Kidney (tissue), 14 donors: ENCODE data around the gene GSG1. TPM values are rescaled to one million over a fixed set of nuclear protein-coding genes. Genes with fewer than 3 reads are reported as not detected.

Source experiments
- DNase-seq, 5 donors: peaks; one replicate each; pipeline ENCODE4 v3.0.0-alpha.2; 2013 to 2020
- FAIRE-seq: peaks from 2 replicates; lab custom pipeline; 2012; peaks lifted over from hg19 to GRCh38; lab: Jason Lieb, UNC
- H3K27ac ChIP-seq, 2 donors: one replicate each; pipeline ENCODE4 v1.7.0; 2013; ENCODE audit warnings: low read depth in 2 of 2, low read length in 2 of 2, inconsistent platforms in 1 of 2
- H3K27me3 ChIP-seq: one replicate; pipeline ENCODE4 v1.7.1; 2013; ENCODE audit warnings: low read length, inconsistent platforms; ENCODE audit not compliant: control insufficient read depth, insufficient read depth
- H3K36me3 ChIP-seq, 3 donors: one replicate each; pipeline versions ENCODE4 v1.7.0 to v1.7.1; 2013; ENCODE audit warnings: low read length in 3 of 3, control low read depth in 1 of 3, inconsistent platforms in 1 of 3; ENCODE audit not compliant: insufficient read depth in 3 of 3, control insufficient read depth in 2 of 3
- H3K4me1 ChIP-seq, 3 donors: one replicate each; pipeline versions ENCODE4 v1.7.0 to v1.7.1; 2013; ENCODE audit warnings: low read length in 3 of 3, inconsistent platforms in 1 of 3, low read depth in 1 of 3; ENCODE audit not compliant: control insufficient read depth in 2 of 3, insufficient read depth in 2 of 3
- H3K4me3 ChIP-seq, 3 donors: one replicate each; pipeline versions ENCODE4 v1.7.0 to v1.8.1; 2013; ENCODE audit warnings: low read length in 3 of 3, control low read depth in 1 of 3, inconsistent platforms in 1 of 3
- H3K9ac ChIP-seq, 3 donors: one replicate each; pipeline versions ENCODE4 v1.7.0 to v1.7.1; 2013; ENCODE audit warnings: low read length in 3 of 3, control low read depth in 1 of 3, inconsistent platforms in 1 of 3
- H3K9me3 ChIP-seq, 3 donors: one replicate each; pipeline versions ENCODE4 v1.7.0 to v1.7.1; 2013; ENCODE audit warnings: low read length in 3 of 3, control low read depth in 1 of 3, inconsistent platforms in 1 of 3; ENCODE audit not compliant: control insufficient read depth in 2 of 3, insufficient read depth in 1 of 3
- intact Hi-C: fragments of 100-400 bp; cut with DNase I; formaldehyde crosslinking; loops from one replicate; pipeline ENCODE4 v1.11.1; 2022
- polyA plus RNA-seq: library from polyadenylated mRNA; stranded (reverse); fragments of 350-450 nt; fragmentation: Illumina TruSeq; extraction: RNeasy Lipid Tissue Mini Kit (QIAGEN cat#74804); gene quantifications from one replicate; pipeline ENCODE4 v1.2.3, GENCODE V29; 2014; ENCODE audit warnings: low read depth, low replicate concordance; ENCODE audit not compliant: insufficient read depth
- total RNA-seq: library from RNA; stranded (reverse); fragmentation: NEBNext Ultra II Directional; extraction: Animal tissue kit (Norgen Biotek cat#: 25700); gene quantifications from one replicate; pipeline ENCODE4 v1.2.1, GENCODE V29; 2021
- TF ChIP-seq, protein P1 (sequence below): IDR thresholded peaks from 3 replicates; pipeline ENCODE4 v1.5.1; 2012; ENCODE audit warnings: mild to moderate bottlenecking, moderate library complexity, borderline replicate concordance; ENCODE audit not compliant: insufficient read depth; ENCODE audit errors: extremely low read depth
- donor health status: control.
- donor health status: control.
- donor health status: control.
- donor health status: control.
- donor health status: control.
- donor health status: DM: yes; HTN: yes; CAD: no.
- donor health status: Normal renal cell carcinoma (clear cell type).

The GSG1 gene
- total and polyA plus RNA-seq, 2 donors from 2014 or later, result 0.19 to 0.34 TPM

DNA sequence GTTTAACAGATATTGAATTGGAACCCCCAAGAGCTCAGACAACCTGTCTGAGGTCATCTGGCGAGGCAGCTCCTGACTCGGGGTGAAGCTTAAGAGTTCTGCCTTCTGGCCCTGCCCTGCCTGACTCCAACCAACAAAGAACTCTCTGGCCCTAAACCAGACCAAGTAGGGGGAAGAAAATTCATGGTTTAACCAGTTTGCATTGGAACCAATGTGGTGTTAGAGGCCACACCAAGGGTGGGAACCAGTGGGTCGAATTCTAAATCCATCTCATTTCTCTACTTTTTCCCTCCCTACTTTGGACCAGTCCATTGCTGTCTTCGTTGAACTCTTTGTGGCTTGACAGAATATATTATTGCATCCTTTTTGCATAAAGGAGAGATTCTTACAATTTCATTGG is 30.4 kb upstream of the GSG1 start:
- Histone ChIP-seq H3K9me3 (no peaks in the 10 kb centered on the region), H3K4me1 (peaks cover 0 to 10% (median 9%) of the 10 kb centered on the region in 3 donors), H3K27me3 (no peaks in the 10 kb centered on the region), H3K36me3 (no peaks in the 10 kb centered on the region), H3K27ac (no peak overlapping the region), H3K9ac (no peak overlapping the region), H3K4me3 (no peak overlapping the region)
- TF ChIP-seq, protein P1, sequence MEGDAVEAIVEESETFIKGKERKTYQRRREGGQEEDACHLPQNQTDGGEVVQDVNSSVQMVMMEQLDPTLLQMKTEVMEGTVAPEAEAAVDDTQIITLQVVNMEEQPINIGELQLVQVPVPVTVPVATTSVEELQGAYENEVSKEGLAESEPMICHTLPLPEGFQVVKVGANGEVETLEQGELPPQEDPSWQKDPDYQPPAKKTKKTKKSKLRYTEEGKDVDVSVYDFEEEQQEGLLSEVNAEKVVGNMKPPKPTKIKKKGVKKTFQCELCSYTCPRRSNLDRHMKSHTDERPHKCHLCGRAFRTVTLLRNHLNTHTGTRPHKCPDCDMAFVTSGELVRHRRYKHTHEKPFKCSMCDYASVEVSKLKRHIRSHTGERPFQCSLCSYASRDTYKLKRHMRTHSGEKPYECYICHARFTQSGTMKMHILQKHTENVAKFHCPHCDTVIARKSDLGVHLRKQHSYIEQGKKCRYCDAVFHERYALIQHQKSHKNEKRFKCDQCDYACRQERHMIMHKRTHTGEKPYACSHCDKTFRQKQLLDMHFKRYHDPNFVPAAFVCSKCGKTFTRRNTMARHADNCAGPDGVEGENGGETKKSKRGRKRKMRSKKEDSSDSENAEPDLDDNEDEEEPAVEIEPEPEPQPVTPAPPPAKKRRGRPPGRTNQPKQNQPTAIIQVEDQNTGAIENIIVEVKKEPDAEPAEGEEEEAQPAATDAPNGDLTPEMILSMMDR, result no peak
- FAIRE-seq, result no peak
- intact Hi-C loops, result no loop called here
- no peak for DNase-seq

DNA sequence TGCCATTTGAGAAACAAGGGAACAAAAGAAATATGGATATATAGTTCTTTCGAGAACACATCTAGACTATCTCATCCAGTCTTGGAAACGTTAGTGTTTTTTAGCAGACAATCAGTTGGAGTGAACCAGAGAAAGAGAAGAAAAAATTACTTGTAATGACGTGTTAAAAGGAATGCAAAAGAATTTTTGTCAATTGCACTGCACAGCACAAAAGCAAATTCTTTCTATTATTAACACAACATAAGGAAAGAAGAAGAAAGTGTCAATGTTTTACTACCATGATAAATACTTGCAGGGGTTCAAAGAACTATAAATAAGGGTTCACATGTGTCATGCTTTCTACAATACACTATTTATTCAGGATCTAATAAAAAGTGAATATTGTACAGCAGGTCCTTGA is 27.5 kb upstream of the GSG1 start:
- H3K4me3 ChIP-seq, result no peak overlapping the region
- H3K9ac ChIP-seq, result no peak overlapping the region
- no peaks in the 10 kb centered on the region for H3K27me3 ChIP-seq
- FAIRE-seq, result no peak
- H3K9me3 ChIP-seq, result no peaks in the 10 kb centered on the region
- peak in 1 of 5 donors; percentile 31 for DNase-seq
- intact Hi-C loops, result no loop called here
- H3K27ac ChIP-seq, result no peak overlapping the region
- no peaks in the 10 kb centered on the region for H3K36me3 ChIP-seq
- peaks cover 0 to 12% (median 8%) of the 10 kb centered on the region in 3 donors for H3K4me1 ChIP-seq
- TF ChIP-seq, protein P1, result no peak

GRCh38 chr12:13128291-13128965 is 25.0 kb upstream of the GSG1 start:
- no peaks in the 10 kb centered on the region for H3K9me3 ChIP-seq
- H3K9ac ChIP-seq, result no peak overlapping the region
- DNase-seq, result no peak
- TF ChIP-seq, protein P1, result no peak
- peaks cover 0 to 10% (median 0%) of the 10 kb centered on the region in 3 donors for H3K4me1 ChIP-seq
- no peaks in the 10 kb centered on the region for H3K27me3 ChIP-seq
- H3K27ac ChIP-seq, result no peak overlapping the region
- FAIRE-seq, result no peak
- H3K36me3 ChIP-seq, result no peaks in the 10 kb centered on the region
- H3K4me3 ChIP-seq, result no peak overlapping the region
- intact Hi-C loops, result no loop called here
